MM.1S (cell line): ENCODE results near the gene PSTPIP1.

Experiments
- DNase-seq: peaks from one replicate; pipeline ENCODE4 v3.0.0-alpha.2; 2015
- H2AFZ ChIP-seq: fragments of 300-600 bp; sonication (generic); 2 replicates; pipeline ENCODE4 v1.6.0; 2016; ENCODE audit warnings: antibody characterized with exemption, low read length
- H3F3A ChIP-seq: fragments of 300-600 bp; sonication (generic); 2 replicates; pipeline ENCODE4 v1.6.1; 2016; ENCODE audit warnings: mild to moderate bottlenecking, antibody characterized with exemption, low read length, moderate library complexity, mixed read lengths; ENCODE audit not compliant: insufficient read depth
- H3K27ac ChIP-seq: fragments of 300-600 bp; sonication (generic); 2 replicates; pipeline ENCODE4 v1.5.1; 2016; ENCODE audit warnings: mild to moderate bottlenecking, low read length
- H3K27me3 ChIP-seq: fragments of 300-600 bp; sonication (generic); replicated peaks from 2 replicates; pipeline ENCODE4 v1.6.0; 2016; ENCODE audit warnings: low read length; ENCODE audit not compliant: insufficient read depth
- H3K36me3 ChIP-seq: fragments of 300-600 bp; sonication (generic); replicated peaks from 2 replicates; pipeline ENCODE4 v1.6.1; 2016; ENCODE audit warnings: mild to moderate bottlenecking, low read length, mixed read lengths; ENCODE audit not compliant: insufficient read depth
- H3K4me1 ChIP-seq: fragments of 300-600 bp; sonication (generic); 2 replicates; pipeline ENCODE4 v1.6.1; 2016; ENCODE audit warnings: low read length, mixed read lengths
- H3K4me2 ChIP-seq: fragments of 300-600 bp; sonication (generic); 2 replicates; pipeline ENCODE4 v1.6.0; 2016; ENCODE audit warnings: low read depth, low read length
- H3K4me3 ChIP-seq: fragments of 300-600 bp; sonication (generic); 2 replicates; pipeline ENCODE4 v1.5.1; 2016; ENCODE audit warnings: low read length, mixed read lengths
- H3K79me2 ChIP-seq: fragments of 300-600 bp; sonication (generic); 2 replicates; pipeline ENCODE4 v1.6.1; 2016; ENCODE audit warnings: mixed run types, low read length, mixed read lengths
- H3K9ac ChIP-seq: fragments of 300-600 bp; sonication (generic); 2 replicates; pipeline ENCODE4 v1.6.1; 2016; ENCODE audit warnings: low read length, mixed read lengths
- H3K9me2 ChIP-seq: fragments of 300-600 bp; sonication (generic); replicated peaks from 2 replicates; pipeline ENCODE4 v1.6.1; 2016; ENCODE audit warnings: mild to moderate bottlenecking, low read length, mixed read lengths; ENCODE audit not compliant: insufficient read depth
- H3K9me3 ChIP-seq: fragments of 300-600 bp; sonication (generic); replicated peaks from 2 replicates; pipeline ENCODE4 v1.6.1; 2016; ENCODE audit warnings: mild to moderate bottlenecking, low read length, mixed read lengths; ENCODE audit not compliant: insufficient read depth
- H4K20me1 ChIP-seq: fragments of 300-600 bp; sonication (generic); 2 replicates; pipeline ENCODE4 v1.6.1; 2016; ENCODE audit warnings: mild to moderate bottlenecking, low read length, moderate library complexity, mixed read lengths; ENCODE audit not compliant: insufficient read depth
- CTCF ChIP-seq: fragments of 300-600 bp; sonication (generic); IDR thresholded peaks from 2 replicates; pipeline ENCODE4 v1.5.1; 2016; ENCODE audit warnings: antibody characterized with exemption, low read length, mixed read lengths
- EZH2 ChIP-seq: fragments of 300-600 bp; sonication (generic); optimal IDR thresholded peaks from 2 replicates; pipeline ENCODE3; 2017; ENCODE audit warnings: low read depth, mild to moderate bottlenecking, antibody characterized with exemption, low read length, mixed read lengths
- EZH2phosphoT487 ChIP-seq: fragments of 300-600 bp; sonication (generic); IDR thresholded peaks from 2 replicates; pipeline ENCODE4 v1.6.1; 2018; ENCODE audit warnings: antibody characterized with exemption, low read length

PSTPIP1 gene

DNA sequence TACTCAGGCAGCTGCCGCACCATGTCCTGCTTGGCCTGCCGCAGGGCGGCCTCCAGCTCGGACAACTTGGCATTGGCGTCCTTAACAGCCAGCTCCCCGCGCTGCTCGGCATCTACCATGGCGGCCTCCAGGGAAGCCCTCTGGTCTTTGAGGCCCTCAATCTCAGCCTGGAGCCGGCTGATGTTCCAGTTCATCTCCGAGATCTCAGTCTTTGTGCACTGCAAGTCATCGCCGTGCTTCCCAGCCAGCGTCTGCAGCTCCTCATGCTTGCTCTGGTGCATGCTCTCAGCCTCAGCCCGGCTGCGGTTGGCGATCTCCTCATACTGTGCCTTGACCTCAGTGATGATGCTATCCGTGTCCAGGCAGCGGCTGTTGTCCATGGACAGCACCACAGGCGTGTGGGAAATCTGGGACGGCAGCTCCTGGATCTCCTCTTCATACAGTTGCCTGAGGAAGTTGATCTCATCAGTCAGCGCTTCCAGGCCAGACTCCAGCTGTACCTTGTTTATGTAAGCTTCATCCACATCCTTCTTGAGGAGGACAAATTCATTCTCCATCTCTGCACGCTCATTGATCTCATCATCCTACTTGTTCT is 15.5 kb upstream of the PSTPIP1 start:
- no peaks in the 10 kb centered on the region for H3K79me2 ChIP-seq
- no peaks in the 10 kb centered on the region for H3K9me3 ChIP-seq
- no peaks in the 10 kb centered on the region for H3K4me1 ChIP-seq
- no peak overlapping the region for H3K4me3 ChIP-seq
- no peaks in the 10 kb centered on the region for H3F3A ChIP-seq
- H3K27me3 ChIP-seq: no peaks in the 10 kb centered on the region
- no peak for DNase-seq
- no peaks in the 10 kb centered on the region for H3K36me3 ChIP-seq
- no peak overlapping the region for H3K27ac ChIP-seq
- TF ChIP-seq CTCF: no peak
- no peak for TF ChIP-seq EZH2
- no peak for TF ChIP-seq EZH2phosphoT487
- H3K4me2 ChIP-seq: no peak overlapping the region
- no peak overlapping the region for H2AFZ ChIP-seq
- H3K9ac ChIP-seq: no peak overlapping the region
- H4K20me1 ChIP-seq: no peaks in the 10 kb centered on the region
- H3K9me2 ChIP-seq: no peaks in the 10 kb centered on the region

DNA sequence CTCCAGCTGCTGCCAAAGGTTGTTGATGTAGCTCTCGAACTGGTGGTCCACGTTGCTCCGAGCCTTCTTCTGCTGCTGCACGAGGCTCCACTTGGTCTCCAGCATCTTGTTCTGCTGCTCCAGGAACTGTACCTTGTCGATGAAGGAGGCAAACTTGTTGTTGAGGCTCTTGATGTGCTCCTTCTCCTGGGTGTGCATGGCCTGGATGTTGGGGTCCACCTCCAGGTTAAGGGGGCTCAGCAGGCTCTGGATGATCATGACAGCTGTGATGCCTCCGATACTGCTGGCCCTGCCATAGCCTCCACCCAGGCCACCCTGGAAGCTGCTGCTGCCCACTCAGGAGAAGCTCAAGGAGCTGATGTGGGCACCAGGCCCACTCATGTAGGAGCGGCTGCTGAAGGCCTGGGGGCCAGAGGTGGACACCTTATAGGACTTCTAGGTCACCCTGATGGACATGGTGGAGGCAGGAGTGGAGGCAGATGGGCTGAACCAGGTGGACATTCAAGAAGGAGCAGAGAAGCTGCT is 14.9 kb upstream of the PSTPIP1 start:
- DNase-seq: no peak
- Histone ChIP-seq H3K9ac (no peak overlapping the region), H3K36me3 (no peaks in the 10 kb centered on the region), H3F3A (no peaks in the 10 kb centered on the region), H3K9me2 (no peaks in the 10 kb centered on the region), H3K9me3 (no peaks in the 10 kb centered on the region), H3K4me1 (no peaks in the 10 kb centered on the region), H2AFZ (no peak overlapping the region), H4K20me1 (no peaks in the 10 kb centered on the region), H3K4me3 (no peak overlapping the region), H3K4me2 (no peak overlapping the region), H3K27ac (no peak overlapping the region), H3K79me2 (no peaks in the 10 kb centered on the region), H3K27me3 (no peaks in the 10 kb centered on the region)
- TF ChIP-seq EZH2phosphoT487 (no peak), EZH2 (no peak), CTCF (no peak)

- Histone ChIP-seq H3K36me3 (no peaks in the 10 kb centered on the region), H3K9me2 (no peaks in the 10 kb centered on the region), H3K4me1 (no peaks in the 10 kb centered on the region), H3K4me2 (no peak overlapping the region), H3K9ac (no peak overlapping the region), H3K27ac (no peak overlapping the region), H3K4me3 (no peak overlapping the region), H2AFZ (no peak overlapping the region), H3K79me2 (no peaks in the 10 kb centered on the region), H3F3A (no peaks in the 10 kb centered on the region), H3K27me3 (no peaks in the 10 kb centered on the region), H4K20me1 (no peaks in the 10 kb centered on the region), H3K9me3 (no peaks in the 10 kb centered on the region)
- TF ChIP-seq CTCF: no peak
- no peak for TF ChIP-seq EZH2
- TF ChIP-seq EZH2phosphoT487: no peak
- no peak for DNase-seq
Measured at GRCh38 chr15:76982356-76982755, 12.6 kb upstream of the PSTPIP1 start.
